Natural killer cell (primary cell): ENCODE results near the gene WDR17. TPM values are rescaled to one million over a fixed set of nuclear protein-coding genes. Genes with fewer than 3 reads are reported as not detected.

Source experiments
- ATAC-seq, 3 donors: fragments of 150-1000 bp in 2 of 3; fragments of 200-7000 bp in 1 of 3; cut with Tn5 transposase; 1 replicate in 1 of 3; 2 replicates in 2 of 3; pipeline ENCODE4 v1.10.0; 2021; ENCODE audit warnings: mild to moderate bottlenecking in 2 of 3, moderate library complexity in 2 of 3
- DNase-seq, 2 donors: peaks; one replicate each; pipeline versions ENCODE4 v3.0.0 to v3.0.0-alpha.2; 2013 to 2021; ENCODE audit warnings: mixed read lengths in 1 of 2
- H3K27ac ChIP-seq: one replicate; pipeline ENCODE4 v1.5.1; 2013; ENCODE audit warnings: mild to moderate bottlenecking, low read length
- H3K27me3 ChIP-seq: one replicate; pipeline ENCODE4 v1.6.1; 2013; ENCODE audit warnings: low read length; ENCODE audit not compliant: control insufficient read depth, insufficient read depth
- H3K36me3 ChIP-seq: one replicate; pipeline ENCODE4 v1.6.1; 2013; ENCODE audit warnings: low read length; ENCODE audit not compliant: control insufficient read depth, insufficient read depth
- H3K4me1 ChIP-seq: one replicate; pipeline ENCODE4 v1.6.1; 2013; ENCODE audit warnings: low read length; ENCODE audit not compliant: control insufficient read depth, insufficient read depth
- H3K4me3 ChIP-seq: one replicate; pipeline ENCODE4 v1.5.1; 2013; ENCODE audit warnings: low read length
- H3K9me3 ChIP-seq: one replicate; pipeline ENCODE4 v1.6.1; 2013; ENCODE audit warnings: low read length; ENCODE audit not compliant: control insufficient read depth, insufficient read depth
- H3K27ac Mint-ChIP-seq, 2 donors: one replicate each; pipeline ENCODE4 v1.8.0; 2022; ENCODE audit warnings: mild to moderate bottlenecking in 2 of 2, mixed read lengths in 2 of 2, moderate library complexity in 1 of 2
- H3K27me3 Mint-ChIP-seq, 2 donors: one replicate each; pipeline ENCODE4 v1.8.0; 2022; ENCODE audit warnings: low read depth in 2 of 2, mixed read lengths in 2 of 2
- H3K36me3 Mint-ChIP-seq: one replicate; pipeline ENCODE4 v1.8.0; 2022; ENCODE audit warnings: mixed read lengths
- H3K4me1 Mint-ChIP-seq, 2 donors: one replicate each; pipeline ENCODE4 v1.8.0; 2022; ENCODE audit warnings: mixed read lengths in 2 of 2
- H3K4me3 Mint-ChIP-seq: one replicate; pipeline ENCODE4 v1.8.0; 2022; ENCODE audit warnings: mild to moderate bottlenecking, moderate library complexity, mixed read lengths
- H3K9me3 Mint-ChIP-seq, 2 donors: one replicate each; pipeline ENCODE4 v1.8.0; 2022; ENCODE audit warnings: mixed read lengths in 2 of 2
- CTCF ChIP-seq: fragments of 200-600 bp; IDR thresholded peaks from one replicate; pipeline ENCODE4 v1.8.0; 2022; ENCODE audit warnings: antibody characterized with exemption
- WGBS: methylation state at CpG from one replicate; pipeline ENCODE4 v1.1.7; 2013; ENCODE audit warnings: missing lambda C conversion rate; ENCODE audit not compliant: insufficient coverage; 5-methylcytosine and 5-hydroxymethylcytosine counted together
- intact Hi-C: fragments of 100-400 bp; cut with micrococcal nuclease; formaldehyde crosslinking; loops from one replicate; pipeline ENCODE4 v1.14.2; 2022
- total RNA-seq, 4 donors: library from RNA; stranded (reverse); fragments of 120-200 nt in 1 of 4; gene quantifications; one replicate each; pipeline versions ENCODE4 v1.2.3 to v1.2.4, GENCODE V29; 2013 to 2022

Gene WDR17
- total RNA-seq, 3 donors from 2014 or later (not counting 1 experiment from before 2014, with no cell fraction given): 0.07 to 0.38 (median 0.12) TPM

GRCh38 chr4:176134670-176135069 is 69.0 kb downstream of the WDR17 start:
- intact Hi-C loops: no loop called here
- no peaks in the 10 kb centered on the region for H3K27me3 Mint-ChIP-seq
- no peaks in the 10 kb centered on the region for H3K36me3 Mint-ChIP-seq
- Histone ChIP-seq H3K4me3 (no peak overlapping the region), H3K4me1 (no peaks in the 10 kb centered on the region), H3K27ac (no peak overlapping the region), H3K36me3 (no peaks in the 10 kb centered on the region), H3K9me3 (no peaks in the 10 kb centered on the region), H3K27me3 (no peaks in the 10 kb centered on the region)
- H3K4me1 Mint-ChIP-seq: no peaks in the 10 kb centered on the region
- ATAC-seq (no peak), DNase-seq (no peak)
- H3K9me3 Mint-ChIP-seq: peaks cover 0 to 2% of the 10 kb centered on the region in 2 donors
- no peak for TF ChIP-seq CTCF
- H3K4me3 Mint-ChIP-seq: no peak overlapping the region
- WGBS: 100% methylated on average over 1 of the region's 2 CpGs
- no peak overlapping the region for H3K27ac Mint-ChIP-seq

- intact Hi-C loops: no loop called here
- no peaks in the 10 kb centered on the region for H3K9me3 ChIP-seq
- H3K27ac Mint-ChIP-seq: no peak overlapping the region
- H3K9me3 Mint-ChIP-seq: no peaks in the 10 kb centered on the region
- ATAC-seq (no peak), DNase-seq (no peak)
- no peaks in the 10 kb centered on the region for H3K4me1 Mint-ChIP-seq
- TF ChIP-seq CTCF: no peak
- H3K27ac ChIP-seq: no peak overlapping the region
- H3K36me3 Mint-ChIP-seq: no peaks in the 10 kb centered on the region
- no peaks in the 10 kb centered on the region for H3K27me3 Mint-ChIP-seq
- no peaks in the 10 kb centered on the region for H3K36me3 ChIP-seq
- no peak overlapping the region for H3K4me3 ChIP-seq
- no peak overlapping the region for H3K4me3 Mint-ChIP-seq
- H3K27me3 ChIP-seq: no peaks in the 10 kb centered on the region
- H3K4me1 ChIP-seq: no peaks in the 10 kb centered on the region
These were observed 72.0 kb downstream of the WDR17 start for GRCh38 chr4:176137631-176138030.

GRCh38 chr4:176139518-176139917 is 73.9 kb downstream of the WDR17 start:
- no peak overlapping the region for H3K4me3 ChIP-seq
- Mint-ChIP-seq H3K4me1 (no peaks in the 10 kb centered on the region), H3K9me3 (no peaks in the 10 kb centered on the region), H3K4me3 (no peak overlapping the region), H3K36me3 (no peaks in the 10 kb centered on the region), H3K27ac (no peak overlapping the region), H3K27me3 (no peaks in the 10 kb centered on the region)
- H3K9me3 ChIP-seq: no peaks in the 10 kb centered on the region
- H3K27ac ChIP-seq: no peak overlapping the region
- no peak for TF ChIP-seq CTCF
- DNase-seq (no peak), ATAC-seq (no peak)
- no peaks in the 10 kb centered on the region for H3K4me1 ChIP-seq
- no peaks in the 10 kb centered on the region for H3K27me3 ChIP-seq
- no peaks in the 10 kb centered on the region for H3K36me3 ChIP-seq
- intact Hi-C loops: no loop called here

GRCh38 chr4:176142253-176142652 is 76.6 kb downstream of the WDR17 start:
- Mint-ChIP-seq H3K9me3 (no peaks in the 10 kb centered on the region), H3K4me1 (no peaks in the 10 kb centered on the region), H3K27ac (no peak overlapping the region), H3K27me3 (no peaks in the 10 kb centered on the region), H3K4me3 (no peak overlapping the region), H3K36me3 (no peaks in the 10 kb centered on the region)
- no peak for TF ChIP-seq CTCF
- no peaks in the 10 kb centered on the region for H3K27me3 ChIP-seq
- H3K4me3 ChIP-seq: no peak overlapping the region
- no peaks in the 10 kb centered on the region for H3K9me3 ChIP-seq
- H3K4me1 ChIP-seq: no peaks in the 10 kb centered on the region
- no peaks in the 10 kb centered on the region for H3K36me3 ChIP-seq
- H3K27ac ChIP-seq: no peak overlapping the region
- intact Hi-C loops: no loop called here
- WGBS: 92% methylated on average over 2 of the region's 2 CpGs
- DNase-seq (no peak), ATAC-seq (no peak)
